GM12865 (cell line): ENCODE results near the gene SHROOM1.

ENCODE experiments used
- DNase-seq: peaks from one replicate; pipeline ENCODE4 v3.0.0; 2010; ENCODE audit warnings: low read depth
- H3K4me3 ChIP-seq: 2 replicates; pipeline ENCODE4 v1.5.1; 2011; ENCODE audit warnings: mild to moderate bottlenecking, low read depth, low read length, control low read depth
- CTCF ChIP-seq: IDR thresholded peaks from 2 replicates; pipeline ENCODE4 v1.5.1; 2011; ENCODE audit warnings: low read length, control low read depth, low read depth, inconsistent platforms; ENCODE audit not compliant: insufficient read depth; ENCODE audit errors: missing control alignments

Gene SHROOM1

GRCh38 chr5:132820162-132820754, 10.2 kb downstream of the SHROOM1 start:
- peak; percentile 86 for TF ChIP-seq CTCF
- DNase-seq = peak; percentile 94
- H3K4me3 ChIP-seq = no peak overlapping the region

- no peak for DNase-seq
- H3K4me3 ChIP-seq = peak overlapping the region; percentile 16
- TF ChIP-seq CTCF = no peak
Measured at GRCh38 chr5:132819468-132819867, 11.0 kb downstream of the SHROOM1 start.

- no peak for DNase-seq
- TF ChIP-seq CTCF = no peak
- no peak overlapping the region for H3K4me3 ChIP-seq
Measured at GRCh38 chr5:132817011-132817410, 13.4 kb downstream of the SHROOM1 start.

- TF ChIP-seq CTCF = no peak
- H3K4me3 ChIP-seq = no peak overlapping the region
- no peak for DNase-seq
Measured at GRCh38 chr5:132816554-132816953, 13.9 kb downstream of the SHROOM1 start.

GRCh38 chr5:132816083-132816482, 14.4 kb downstream of the SHROOM1 start:
- no peak for DNase-seq
- no peak for TF ChIP-seq CTCF
- no peak overlapping the region for H3K4me3 ChIP-seq

- TF ChIP-seq CTCF = no peak
- H3K4me3 ChIP-seq = no peak overlapping the region
- no peak for DNase-seq
Measured at GRCh38 chr5:132815454-132815853, 15.0 kb downstream of the SHROOM1 start.
